HG02970 (cell line): ENCODE measurements around the gene AGXT.

Source experiments
- ATAC-seq: cut with Tn5 transposase; IDR thresholded peaks from one replicate; pipeline ENCODE4 v1.9.1; 2021; ENCODE audit warnings: mild to moderate bottlenecking, moderate library complexity, moderate number of reproducible peaks; ENCODE audit not compliant: unreplicated experiment, low FRiP score

AGXT gene

DNA sequence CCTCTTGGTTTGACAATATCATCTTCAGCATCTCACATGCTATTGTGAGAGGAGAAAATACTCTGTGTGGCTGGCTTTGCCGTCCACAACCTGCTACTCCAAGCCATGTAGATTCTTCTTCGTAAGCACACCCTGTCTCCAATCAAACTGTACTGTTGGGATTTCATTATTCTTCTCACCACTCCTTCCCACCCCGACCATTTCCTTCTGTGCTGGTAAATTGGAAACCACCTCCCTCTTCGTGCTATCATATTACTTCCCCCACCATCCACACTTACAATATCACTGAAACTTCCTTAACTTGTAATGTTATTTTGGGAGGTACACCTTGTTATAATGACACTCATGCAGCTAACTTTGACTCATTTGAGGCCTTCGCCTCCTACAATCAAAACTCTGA is 3.2 kb upstream of the AGXT start:
- no peak for ATAC-seq

GRCh38 chr2:240869109-240869955 is 708 bp downstream of the AGXT start:
- no peak for ATAC-seq

GRCh38 chr2:240869956-240870875 is 1.6 kb downstream of the AGXT start:
- ATAC-seq, result no peak

GRCh38 chr2:240871071-240871958 is 2.7 kb downstream of the AGXT start:
- ATAC-seq, result no peak

DNA sequence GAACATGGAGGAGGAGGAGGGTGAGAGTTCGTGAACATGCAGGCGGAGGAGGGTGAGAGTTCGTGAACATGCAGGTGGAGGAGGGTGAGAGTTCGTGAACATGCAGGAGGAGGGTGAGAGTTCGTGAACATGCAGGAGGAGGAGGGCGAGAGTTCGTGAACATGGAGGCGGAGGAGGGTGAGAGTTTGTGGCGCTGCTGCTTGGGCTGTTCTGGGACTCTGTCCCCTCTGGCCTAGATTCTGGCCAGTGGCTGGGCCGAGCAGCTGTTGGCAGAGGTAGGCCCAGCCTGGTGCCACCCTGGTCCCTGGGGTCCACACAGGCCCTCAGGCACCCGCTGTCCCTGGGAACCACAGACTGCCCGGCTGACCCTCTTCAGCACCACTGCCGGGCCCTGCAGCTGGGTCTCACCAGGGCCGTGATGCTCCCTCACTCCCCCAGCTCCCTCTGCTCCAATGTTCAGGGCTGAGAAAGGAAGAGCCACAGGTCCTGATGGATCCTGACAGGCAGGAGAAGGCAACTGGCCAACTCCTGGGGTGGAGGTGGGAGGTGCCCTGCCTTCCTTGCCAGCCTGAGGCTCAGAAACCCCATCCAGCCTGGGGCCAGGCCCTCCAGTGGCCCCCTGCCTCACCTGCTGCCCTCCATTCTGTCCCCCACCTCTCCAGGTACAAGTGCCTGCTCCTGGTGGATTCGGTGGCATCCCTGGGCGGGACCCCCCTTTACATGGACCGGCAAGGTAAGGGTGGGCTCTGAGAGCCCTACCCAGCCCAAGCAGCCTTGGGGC is 3.9 kb downstream of the AGXT start:
- no peak for ATAC-seq

- no peak for ATAC-seq
Measured at GRCh38 chr2:240873098-240873788, 4.6 kb downstream of the AGXT start.

DNA sequence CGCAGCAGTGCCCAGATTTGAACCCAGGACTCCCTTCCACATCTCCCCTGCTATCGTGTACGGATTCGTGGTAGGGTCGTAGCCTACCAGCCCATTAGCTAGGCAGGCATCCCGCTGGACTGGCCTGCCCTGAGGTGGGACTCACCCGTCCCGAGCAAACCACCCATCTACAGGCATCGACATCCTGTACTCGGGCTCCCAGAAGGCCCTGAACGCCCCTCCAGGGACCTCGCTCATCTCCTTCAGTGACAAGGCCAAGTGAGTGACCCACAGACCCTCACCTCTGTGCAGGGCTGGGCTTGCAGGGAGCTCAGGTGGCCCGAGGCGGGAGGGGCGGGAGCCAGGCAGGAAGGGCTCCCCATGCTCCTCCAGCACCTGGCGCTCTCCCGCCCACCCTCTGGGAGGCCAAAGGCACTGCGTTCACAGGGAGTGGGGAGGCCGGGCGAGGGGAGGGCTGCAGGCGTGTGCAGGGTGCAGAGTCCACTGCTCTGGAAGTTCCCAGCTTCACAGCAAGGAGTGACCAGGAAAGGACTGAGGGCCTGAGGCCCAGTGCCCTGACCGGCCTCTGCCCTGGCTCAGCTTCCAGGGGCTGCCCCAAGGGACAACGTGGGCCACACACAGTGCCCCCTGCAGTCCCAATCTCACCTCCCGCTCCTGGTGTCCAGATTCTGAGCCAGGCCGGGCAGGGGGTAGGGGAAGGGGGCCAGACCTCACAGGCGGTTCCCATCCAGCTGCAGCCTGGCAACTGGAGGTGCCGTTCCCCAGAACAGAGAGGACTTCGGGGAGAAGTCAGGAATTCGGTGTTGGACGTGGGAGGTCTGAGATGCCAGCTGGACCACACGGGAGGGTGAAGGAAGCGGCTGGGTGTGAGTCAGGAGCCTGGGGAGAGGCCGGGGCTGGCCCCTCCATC is 5.4 kb downstream of the AGXT start:
- no peak for ATAC-seq

GRCh38 chr2:240874715-240875227 is 6.1 kb downstream of the AGXT start:
- ATAC-seq, result no peak

DNA sequence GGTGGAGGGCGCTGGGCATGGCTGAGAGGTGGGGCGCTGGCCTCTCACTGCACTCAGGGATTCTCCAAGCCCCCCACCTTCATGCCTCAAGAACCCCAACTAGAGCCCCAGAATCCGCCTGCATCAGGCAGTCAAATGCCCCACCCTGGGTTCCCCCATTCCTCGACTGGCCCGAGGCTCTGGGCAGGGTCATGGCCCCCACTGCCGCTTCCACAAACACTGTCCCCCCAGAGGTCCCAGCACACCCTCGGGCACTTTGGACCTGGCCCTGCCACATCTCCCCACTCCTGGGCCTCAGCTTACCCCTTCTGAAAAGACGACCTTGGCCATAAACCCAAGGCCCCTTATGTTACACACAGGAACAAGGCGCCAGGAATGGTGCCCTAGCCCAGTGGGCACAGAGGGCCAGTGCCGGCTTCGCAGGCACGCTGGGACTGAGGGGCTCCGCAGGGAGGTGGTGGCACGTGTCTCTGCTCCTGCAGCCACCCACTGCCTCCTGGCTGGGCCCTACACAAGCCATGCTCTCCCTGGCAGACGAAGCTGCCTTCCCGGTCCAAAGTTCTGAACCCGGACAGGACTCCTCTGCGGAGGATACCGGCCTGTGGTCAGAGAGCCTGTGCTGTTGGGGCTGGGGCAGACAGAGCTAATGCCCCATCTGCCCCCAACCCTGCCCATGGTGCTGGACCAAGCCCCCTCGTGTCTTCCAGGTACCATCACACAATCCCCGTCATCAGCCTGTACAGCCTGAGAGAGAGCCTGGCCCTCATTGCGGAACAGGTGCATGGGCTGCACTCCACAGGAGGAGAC is 6.8 kb downstream of the AGXT start:
- no peak for ATAC-seq

GRCh38 chr2:240876035-240876474 is 7.4 kb downstream of the AGXT start:
- ATAC-seq, result no peak

DNA sequence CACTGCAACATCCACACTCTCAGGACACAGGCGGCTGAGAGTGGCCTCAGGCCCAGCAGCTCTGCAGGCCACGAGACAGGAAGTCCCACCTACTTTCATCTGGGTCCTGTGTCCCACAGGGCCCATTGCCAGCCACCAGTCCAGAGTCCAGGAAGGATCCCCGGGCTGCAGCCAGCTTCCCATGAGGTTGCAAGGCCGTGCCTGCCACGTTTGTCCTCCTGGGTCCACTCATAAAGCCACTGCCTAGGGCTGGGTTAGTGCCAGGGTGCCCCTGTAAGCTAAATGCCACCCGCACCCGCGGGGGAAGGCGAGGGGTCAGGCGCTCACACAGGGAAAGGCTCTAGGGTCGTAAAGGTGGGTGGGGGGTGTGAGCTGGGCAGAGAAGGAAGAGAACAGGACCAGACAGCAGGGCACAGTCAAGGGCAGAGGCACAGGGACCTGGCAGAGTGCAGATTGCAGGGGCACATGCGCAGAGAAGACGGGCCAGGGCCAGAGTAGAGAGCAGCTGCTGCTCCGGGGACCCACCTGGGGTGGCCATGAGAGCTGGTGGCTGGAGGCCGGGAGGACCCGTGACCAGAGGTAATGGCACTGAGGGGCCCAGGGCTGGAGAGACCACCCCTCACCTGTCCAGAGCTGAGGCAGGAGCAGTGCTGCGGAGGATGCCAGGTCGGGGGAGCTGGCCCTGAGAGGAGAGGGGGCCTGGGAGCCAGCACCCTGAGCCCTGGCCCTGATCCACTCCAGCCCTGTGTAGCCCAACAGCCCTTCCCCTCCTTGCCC is 8.0 kb downstream of the AGXT start:
- no peak for ATAC-seq

- no peak for ATAC-seq
Measured at GRCh38 chr2:240877460-240878340, 9.1 kb downstream of the AGXT start.

DNA sequence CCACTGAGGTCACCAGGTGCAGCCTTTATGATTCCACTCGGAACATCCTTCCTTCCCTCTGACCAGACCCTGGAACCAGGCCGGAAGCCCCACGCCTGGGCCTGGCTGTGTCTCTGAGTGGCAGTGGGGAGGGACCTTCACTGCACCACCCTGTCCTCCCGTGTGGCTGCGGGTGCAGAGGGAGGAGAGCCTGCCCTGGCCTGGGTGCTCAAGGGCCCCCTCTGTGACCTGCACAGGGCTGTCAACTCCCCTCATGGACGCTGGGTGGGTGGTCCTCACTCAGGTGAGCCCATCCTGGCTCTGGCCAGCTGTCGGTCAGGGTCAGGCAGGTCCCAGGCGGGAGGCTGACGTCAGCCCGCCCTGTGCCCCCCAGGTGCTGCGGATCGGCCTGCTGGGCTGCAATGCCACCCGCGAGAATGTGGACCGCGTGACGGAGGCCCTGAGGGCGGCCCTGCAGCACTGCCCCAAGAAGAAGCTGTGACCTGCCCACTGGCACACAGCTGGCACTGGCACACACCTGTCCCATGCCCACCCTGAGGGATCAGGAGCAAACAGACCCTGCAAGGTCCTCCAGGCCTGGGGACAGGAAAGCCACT is 9.8 kb downstream of the AGXT start:
- ATAC-seq, result no peak

- ATAC-seq, result no peak
Measured at GRCh38 chr2:240879105-240879504, 10.5 kb downstream of the AGXT start.

GRCh38 chr2:240881913-240882312 is 13.3 kb downstream of the AGXT start:
- no peak for ATAC-seq
